PC-3 (cell line): ENCODE data around the gene FBN3. TPM values are rescaled to one million over a fixed set of nuclear protein-coding genes. Genes with fewer than 3 reads are reported as not detected.

Source experiments
- ATAC-seq: fragments of 200-7000 bp; cut with Tn5 transposase; 2 replicates; pipeline ENCODE4 v1.9.1; 2020; ENCODE audit warnings: mild to moderate bottlenecking, moderate library complexity
- BruUV-seq: library from RNA; stranded (reverse); fragments of 400-500 nt; replicated peaks from 2 replicates; lab custom pipeline; 2021; lab: Mats Ljungman, UMichigan
- CTCF ChIA-PET: fragments of 300-600 bp; sonication (Branson Sonifier 250); formaldehyde crosslinking; loops from one replicate; lab custom pipeline; 2022; ENCODE audit warnings: antibody characterized with exemption; lab: Charles Lee
- POLR2A ChIA-PET: fragments of 300-600 bp; sonication (Branson Sonifier 250); formaldehyde crosslinking; loops from one replicate; lab custom pipeline; 2022; ENCODE audit warnings: antibody characterized with exemption; ENCODE audit not compliant: unreplicated experiment; lab: Charles Lee
- DNase-seq: peaks from one replicate; pipeline ENCODE4 v3.0.0-alpha.2; 2015
- H2AFZ ChIP-seq: fragments of 300-600 bp; sonication (generic); 2 replicates; pipeline ENCODE4 v1.6.0; 2016; ENCODE audit warnings: antibody characterized with exemption, low read length
- H3F3A ChIP-seq: fragments of 300-600 bp; sonication (generic); one replicate; pipeline ENCODE4 v1.6.0; 2017; ENCODE audit warnings: antibody characterized with exemption, low read length, control low read depth, mild to moderate bottlenecking; ENCODE audit not compliant: unreplicated experiment
- H3K27ac ChIP-seq: fragments of 300-600 bp; sonication (generic); 2 replicates; pipeline ENCODE4 v1.5.1; 2016; ENCODE audit warnings: mild to moderate bottlenecking, low read length
- H3K27me3 ChIP-seq: fragments of 300-600 bp; sonication (generic); 2 replicates; pipeline ENCODE4 v1.6.1; 2016; ENCODE audit warnings: low read length, mixed read lengths
- H3K36me3 ChIP-seq: fragments of 300-600 bp; sonication (generic); 2 replicates; pipeline ENCODE4 v1.6.1; 2016; ENCODE audit warnings: low read depth, mixed run types, low read length, mixed read lengths
- H3K4me1 ChIP-seq: fragments of 300-600 bp; sonication (generic); 2 replicates; pipeline ENCODE4 v1.5.1; 2016; ENCODE audit warnings: low read length; ENCODE audit not compliant: insufficient read depth
- H3K4me2 ChIP-seq: fragments of 300-600 bp; sonication (generic); 2 replicates; pipeline ENCODE4 v1.6.0; 2016; ENCODE audit warnings: low read length
- H3K4me3 ChIP-seq: fragments of 300-600 bp; sonication (generic); 2 replicates; pipeline ENCODE4 v1.5.1; 2016; ENCODE audit warnings: mild to moderate bottlenecking, low read length, mixed read lengths
- H3K79me2 ChIP-seq: fragments of 300-600 bp; sonication (generic); 2 replicates; pipeline ENCODE4 v1.6.1; 2017; ENCODE audit warnings: low read length, mixed read lengths
- H3K9ac ChIP-seq: fragments of 300-600 bp; sonication (generic); 2 replicates; pipeline ENCODE4 v1.6.0; 2016; ENCODE audit warnings: mild to moderate bottlenecking, low read length
- H3K9me2 ChIP-seq: fragments of 300-600 bp; sonication (generic); replicated peaks from 2 replicates; pipeline ENCODE4 v1.6.1; 2016; ENCODE audit warnings: mixed run types, low read length, mixed read lengths
- H3K9me3 ChIP-seq: fragments of 300-600 bp; sonication (generic); 2 replicates; pipeline ENCODE4 v1.6.1; 2016; ENCODE audit warnings: low read length, mixed read lengths
- H4K20me1 ChIP-seq: fragments of 300-600 bp; sonication (generic); 2 replicates; pipeline ENCODE4 v1.6.1; 2016; ENCODE audit warnings: low read length, mixed read lengths
- CTCF ChIP-seq: fragments of 300-600 bp; sonication (generic); conservative IDR thresholded peaks from 2 replicates; pipeline ENCODE4 v1.5.1; 2017; ENCODE audit warnings: antibody characterized with exemption, low read depth, mild to moderate bottlenecking, low read length
- EZH2 ChIP-seq: fragments of 300-600 bp; sonication (generic); IDR thresholded peaks from one replicate; pipeline ENCODE4 v1.6.1; 2017; ENCODE audit warnings: antibody characterized with exemption, mild to moderate bottlenecking, low read length; ENCODE audit not compliant: unreplicated experiment
- intact Hi-C: fragments of 100-400 bp; cut with micrococcal nuclease; formaldehyde crosslinking; loops from 2 replicates; pipeline ENCODE4 v1.9.0; 2023
- total RNA-seq: library from RNA; depleted of rRNA; stranded (reverse); fragments of >200 nt; gene quantifications from 2 replicates; pipeline ENCODE4 v1.2.3, GENCODE V29; 2014; rRNA removed

The FBN3 gene
- total RNA-seq, 1 experiment from 2014 or later, result under 0.01 TPM

GRCh38 chr19:8020681-8021080 is 128.7 kb downstream of the FBN3 start:
- Histone ChIP-seq H3K4me2 (no peak overlapping the region), H3F3A (no peaks in the 10 kb centered on the region), H3K4me1 (no peaks in the 10 kb centered on the region), H3K36me3 (no peaks in the 10 kb centered on the region), H3K9me3 (no peaks in the 10 kb centered on the region), H3K79me2 (no peaks in the 10 kb centered on the region), H3K27ac (no peak overlapping the region), H3K4me3 (no peak overlapping the region), H4K20me1 (no peaks in the 10 kb centered on the region), H3K9me2 (no peaks in the 10 kb centered on the region), H3K27me3 (no peaks in the 10 kb centered on the region), H3K9ac (no peak overlapping the region), H2AFZ (no peak overlapping the region)
- intact Hi-C loops, result no loop called here
- no peak for ATAC-seq
- TF ChIP-seq CTCF, result no peak
- ChIA-PET CTCF (no interaction called here), POLR2A (no interaction called here)
- DNase-seq, result no peak
- no TSS peak for BruUV-seq

- H3K79me2 ChIP-seq, result no peaks in the 10 kb centered on the region
- ChIA-PET POLR2A (no interaction called here), CTCF (no interaction called here)
- H3K4me1 ChIP-seq, result no peaks in the 10 kb centered on the region
- H3K27ac ChIP-seq, result no peak overlapping the region
- no peaks in the 10 kb centered on the region for H3K36me3 ChIP-seq
- TF ChIP-seq EZH2, result no peak
- TF ChIP-seq CTCF, result no peak
- H3K4me2 ChIP-seq, result no peak overlapping the region
- no peaks in the 10 kb centered on the region for H3K27me3 ChIP-seq
- BruUV-seq, result no TSS peak
- H3K9me2 ChIP-seq, result no peaks in the 10 kb centered on the region
- intact Hi-C loops, result no loop called here
- H2AFZ ChIP-seq, result no peak overlapping the region
- H3K4me3 ChIP-seq, result no peak overlapping the region
- no peaks in the 10 kb centered on the region for H4K20me1 ChIP-seq
- H3K9ac ChIP-seq, result no peak overlapping the region
- H3F3A ChIP-seq, result no peaks in the 10 kb centered on the region
- DNase-seq (no peak), ATAC-seq (no peak)
- no peaks in the 10 kb centered on the region for H3K9me3 ChIP-seq
Observed at GRCh38 chr19:8017808-8018207, 131.6 kb downstream of the FBN3 start.

Other genes with a start within 250 kb of the FBN3 start
- 39.3 and 40.5 TPM in 2 replicates for gene MAP2K7, start 245.7 kb downstream of the FBN3 start, total RNA-seq
- 10.5 and 15.5 TPM in 2 replicates for gene TGFBR3L, start 234.8 kb downstream of the FBN3 start, total RNA-seq
- gene SNAPC2, start 229.3 kb downstream of the FBN3 start, total RNA-seq, result 40.1 and 61.7 TPM in 2 replicates
- 11.4 and 40.3 TPM in 2 replicates for gene CTXN1, start 223.5 kb downstream of the FBN3 start, total RNA-seq
- 191 and 262 TPM in 2 replicates for gene TIMM44, start 205.9 kb downstream of the FBN3 start, total RNA-seq
- 87.2 and 111 TPM in 2 replicates for gene ELAVL1, start 144.0 kb downstream of the FBN3 start, total RNA-seq
- not detected in 2 replicates for gene CCL25, start 96.8 kb downstream of the FBN3 start, total RNA-seq
- 39.3 and 43.9 TPM in 2 replicates for gene CERS4, start 59.8 kb upstream of the FBN3 start, total RNA-seq
- 217 and 221 TPM in 2 replicates for gene CD320, start 158.8 kb upstream of the FBN3 start, total RNA-seq
- 98.5 and 144 TPM in 2 replicates for gene NDUFA7, start 171.8 kb upstream of the FBN3 start, total RNA-seq
- gene RPS28, start 171.9 kb upstream of the FBN3 start, total RNA-seq, result 2,594 and 2,746 TPM in 2 replicates
- gene KANK3, start 193.7 kb upstream of the FBN3 start, total RNA-seq, result 0.81 and 0.87 TPM in 2 replicates
- gene ANGPTL4, start 214.6 kb upstream of the FBN3 start, total RNA-seq, result 6.7 and 10.7 TPM in 2 replicates
- 29.7 and 43.6 TPM in 2 replicates for gene RAB11B, start 240.8 kb upstream of the FBN3 start, total RNA-seq